ENCODE data around the gene TTC3. TPM values are rescaled to one million over a fixed set of nuclear protein-coding genes. Genes with fewer than 3 reads are reported as not detected.

TTC3 gene
- total and polyA plus RNA-seq, 2 of the 13 experiments (the other 11 are each of a cell fraction or from before 2014, with no cell fraction given): 55.7 to 108 TPM

DNA sequence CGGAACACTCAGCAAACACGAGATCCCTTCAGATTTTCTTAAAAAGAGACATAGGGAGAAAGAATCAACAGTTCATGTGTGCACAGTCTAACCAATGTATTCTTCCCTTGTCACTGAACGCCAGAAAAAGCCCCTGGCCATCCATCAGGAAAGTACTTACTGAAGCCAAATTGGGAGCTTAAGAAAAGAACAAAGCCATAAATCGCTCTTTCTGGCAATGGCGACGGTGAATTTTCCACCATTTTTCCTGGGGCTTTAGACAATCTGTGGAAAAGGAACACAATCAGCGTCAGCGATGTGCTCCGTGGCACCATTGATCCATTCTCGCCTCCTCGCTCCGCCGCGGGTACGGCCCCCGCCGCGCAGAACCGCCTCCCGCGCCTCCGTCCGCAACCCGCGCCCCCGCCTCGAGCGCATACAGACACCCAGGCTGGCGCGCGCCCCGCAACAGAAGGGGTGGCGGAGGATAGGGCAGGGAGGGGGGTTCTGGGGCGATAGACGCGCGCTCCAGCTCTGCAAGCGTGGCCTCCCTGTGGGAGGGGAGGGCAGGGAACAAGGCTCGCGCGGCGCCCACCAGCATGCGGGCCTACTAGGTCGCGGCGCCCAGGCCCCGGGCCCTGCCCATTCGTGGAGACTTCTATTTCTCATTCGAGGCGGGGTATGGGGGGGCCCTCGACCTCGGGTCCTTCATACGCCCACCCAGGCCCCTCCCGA lies 623 bp upstream of the TTC3 start (continued):
- TF ChIP-seq, protein P1, sequence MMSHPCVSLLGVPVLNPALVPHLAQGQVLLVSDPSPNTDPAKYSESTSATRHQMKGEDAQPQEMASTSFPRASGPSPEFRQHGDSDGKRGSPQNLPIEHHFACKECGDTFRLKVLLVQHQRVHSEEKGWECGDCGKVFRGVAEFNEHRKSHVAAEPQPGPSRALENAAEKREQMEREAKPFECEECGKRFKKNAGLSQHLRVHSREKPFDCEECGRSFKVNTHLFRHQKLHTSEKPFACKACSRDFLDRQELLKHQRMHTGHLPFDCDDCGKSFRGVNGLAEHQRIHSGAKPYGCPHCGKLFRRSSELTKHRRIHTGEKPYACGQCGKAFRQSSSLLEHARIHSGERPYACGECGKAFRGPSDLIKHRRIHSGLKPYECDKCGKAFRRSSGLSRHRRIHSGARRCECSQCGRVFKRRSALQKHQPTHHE (CRISPR knock-in tag; IDR thresholded peaks at IDR 0.05; ENCODE audit: borderline replicate concordance): peak; percentile 79; the same call in 1 of the 2 replicates
- TF ChIP-seq ZNF121 (CRISPR knock-in tag; IDR thresholded peaks at IDR 0.05) (0 out of 2 replicates have a peak, but pooled peaks have one; percentile 23), ZNF597 (CRISPR knock-in tag; IDR thresholded peaks at IDR 0.05) (no peak), RXRA (CRISPR knock-in tag; IDR thresholded peaks at IDR 0.05) (peak; percentile 75; the same call in 1 of the 2 replicates), ZNF607 (CRISPR knock-in tag; IDR thresholded peaks at IDR 0.05; ENCODE audit: borderline replicate concordance) (0 out of 2 replicates have a peak, but pooled peaks have one; percentile 38), THYN1 (CRISPR knock-in tag; IDR thresholded peaks at IDR 0.05; ENCODE audit: borderline replicate concordance, low read depth) (peak; percentile 48; the same call in 1 of the 2 replicates), ZNF891 (CRISPR knock-in tag; IDR thresholded peaks at IDR 0.05) (peak; percentile 86; the same call in 1 of the 2 replicates), JUNB (CRISPR knock-in tag; IDR thresholded peaks at IDR 0.05; ENCODE audit: borderline replicate concordance) (0 out of 2 replicates have a peak, but pooled peaks have one; percentile 11), FOXP1 (IDR thresholded peaks at IDR 0.05) (no peak), FOXP1 (CRISPR knock-in tag; IDR thresholded peaks at IDR 0.05) (0 out of 2 replicates have a peak, but pooled peaks have one; percentile 4), SAP130 (CRISPR knock-in tag; IDR thresholded peaks at IDR 0.05; ENCODE audit: low read depth) (peak; percentile 54; the same call in 1 of the 2 replicates), ELF4 (CRISPR knock-in tag; IDR thresholded peaks at IDR 0.05; ENCODE audit: borderline replicate concordance) (0 out of 2 replicates have a peak, but pooled peaks have one; percentile 8), KLF6 (CRISPR knock-in tag; IDR thresholded peaks at IDR 0.05) (peak; percentile 69), ZNF644 (CRISPR knock-in tag; IDR thresholded peaks at IDR 0.05; ENCODE audit: low read depth) (no peak), CREM (IDR thresholded peaks at IDR 0.05) (no peak), CREM (CRISPR knock-in tag; IDR thresholded peaks at IDR 0.05) (no peak), PAWR (CRISPR knock-in tag; IDR thresholded peaks at IDR 0.05; ENCODE audit: borderline replicate concordance) (no peak), MIER2 (CRISPR knock-in tag; IDR thresholded peaks at IDR 0.05) (no peak), RBM39 (IDR thresholded peaks at IDR 0.05; ENCODE audit: low read depth, low read length, poor library complexity, severe bottlenecking) (no peak)
- TF ChIP-seq, protein P2, sequence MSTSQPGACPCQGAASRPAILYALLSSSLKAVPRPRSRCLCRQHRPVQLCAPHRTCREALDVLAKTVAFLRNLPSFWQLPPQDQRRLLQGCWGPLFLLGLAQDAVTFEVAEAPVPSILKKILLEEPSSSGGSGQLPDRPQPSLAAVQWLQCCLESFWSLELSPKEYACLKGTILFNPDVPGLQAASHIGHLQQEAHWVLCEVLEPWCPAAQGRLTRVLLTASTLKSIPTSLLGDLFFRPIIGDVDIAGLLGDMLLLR (CRISPR knock-in tag; IDR thresholded peaks at IDR 0.05): peak; percentile 41; the same call in 1 of the 2 replicates
- TF ChIP-seq, protein P3, sequence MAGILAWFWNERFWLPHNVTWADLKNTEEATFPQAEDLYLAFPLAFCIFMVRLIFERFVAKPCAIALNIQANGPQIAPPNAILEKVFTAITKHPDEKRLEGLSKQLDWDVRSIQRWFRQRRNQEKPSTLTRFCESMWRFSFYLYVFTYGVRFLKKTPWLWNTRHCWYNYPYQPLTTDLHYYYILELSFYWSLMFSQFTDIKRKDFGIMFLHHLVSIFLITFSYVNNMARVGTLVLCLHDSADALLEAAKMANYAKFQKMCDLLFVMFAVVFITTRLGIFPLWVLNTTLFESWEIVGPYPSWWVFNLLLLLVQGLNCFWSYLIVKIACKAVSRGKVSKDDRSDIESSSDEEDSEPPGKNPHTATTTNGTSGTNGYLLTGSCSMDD (CRISPR knock-in tag; IDR thresholded peaks at IDR 0.05): no peak
- TF ChIP-seq, protein P4, sequence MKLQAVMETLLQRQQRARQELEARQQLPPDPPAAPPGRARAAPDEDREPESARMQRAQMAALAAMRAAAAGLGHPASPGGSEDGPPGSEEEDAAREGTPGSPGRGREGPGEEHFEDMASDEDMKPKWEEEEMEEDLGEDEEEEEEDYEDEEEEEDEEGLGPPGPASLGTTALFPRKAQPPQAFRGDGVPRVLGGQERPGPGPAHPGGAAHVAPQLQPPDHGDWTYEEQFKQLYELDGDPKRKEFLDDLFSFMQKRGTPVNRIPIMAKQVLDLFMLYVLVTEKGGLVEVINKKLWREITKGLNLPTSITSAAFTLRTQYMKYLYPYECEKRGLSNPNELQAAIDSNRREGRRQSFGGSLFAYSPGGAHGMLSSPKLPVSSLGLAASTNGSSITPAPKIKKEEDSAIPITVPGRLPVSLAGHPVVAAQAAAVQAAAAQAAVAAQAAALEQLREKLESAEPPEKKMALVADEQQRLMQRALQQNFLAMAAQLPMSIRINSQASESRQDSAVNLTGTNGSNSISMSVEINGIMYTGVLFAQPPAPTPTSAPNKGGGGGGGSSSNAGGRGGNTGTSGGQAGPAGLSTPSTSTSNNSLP (IDR thresholded peaks at IDR 0.05; ENCODE audit: low read depth, low read length): no peak
- TF ChIP-seq, protein P5, sequence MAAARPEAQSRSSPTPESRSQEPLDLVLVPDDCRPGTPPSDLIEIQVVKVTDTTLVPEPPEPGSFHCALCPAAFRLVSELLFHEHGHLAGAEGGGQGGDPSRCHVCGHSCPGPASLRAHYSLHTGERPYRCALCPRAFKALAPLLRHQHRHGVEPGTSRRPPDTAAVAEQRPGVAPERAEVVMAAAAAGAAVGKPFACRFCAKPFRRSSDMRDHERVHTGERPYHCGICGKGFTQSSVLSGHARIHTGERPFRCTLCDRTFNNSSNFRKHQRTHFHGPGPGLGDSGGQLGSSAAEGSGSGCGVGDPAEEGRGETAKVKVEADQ (CRISPR knock-in tag; IDR thresholded peaks at IDR 0.05; ENCODE audit: borderline replicate concordance): no peak

Data from HepG2 (cell line).